A549 treated with dexamethasone at 1 μM for 4 hours (cell line): ENCODE measurements around the gene RFC4. TPM values are rescaled to one million over a fixed set of nuclear protein-coding genes. Genes with fewer than 3 reads are reported as not detected.

Source experiments
- total RNA-seq: library from RNA; stranded (reverse); fragments of 200-300 nt; extraction: Qiagen RNA extraction; gene quantifications from 5 replicates; pipeline ENCODE4 v1.2.3, GENCODE V29; 2022

Gene RFC4
- 40.7 to 64.0 TPM (median 42.8 TPM) in 5 replicates for total RNA-seq

DNA sequence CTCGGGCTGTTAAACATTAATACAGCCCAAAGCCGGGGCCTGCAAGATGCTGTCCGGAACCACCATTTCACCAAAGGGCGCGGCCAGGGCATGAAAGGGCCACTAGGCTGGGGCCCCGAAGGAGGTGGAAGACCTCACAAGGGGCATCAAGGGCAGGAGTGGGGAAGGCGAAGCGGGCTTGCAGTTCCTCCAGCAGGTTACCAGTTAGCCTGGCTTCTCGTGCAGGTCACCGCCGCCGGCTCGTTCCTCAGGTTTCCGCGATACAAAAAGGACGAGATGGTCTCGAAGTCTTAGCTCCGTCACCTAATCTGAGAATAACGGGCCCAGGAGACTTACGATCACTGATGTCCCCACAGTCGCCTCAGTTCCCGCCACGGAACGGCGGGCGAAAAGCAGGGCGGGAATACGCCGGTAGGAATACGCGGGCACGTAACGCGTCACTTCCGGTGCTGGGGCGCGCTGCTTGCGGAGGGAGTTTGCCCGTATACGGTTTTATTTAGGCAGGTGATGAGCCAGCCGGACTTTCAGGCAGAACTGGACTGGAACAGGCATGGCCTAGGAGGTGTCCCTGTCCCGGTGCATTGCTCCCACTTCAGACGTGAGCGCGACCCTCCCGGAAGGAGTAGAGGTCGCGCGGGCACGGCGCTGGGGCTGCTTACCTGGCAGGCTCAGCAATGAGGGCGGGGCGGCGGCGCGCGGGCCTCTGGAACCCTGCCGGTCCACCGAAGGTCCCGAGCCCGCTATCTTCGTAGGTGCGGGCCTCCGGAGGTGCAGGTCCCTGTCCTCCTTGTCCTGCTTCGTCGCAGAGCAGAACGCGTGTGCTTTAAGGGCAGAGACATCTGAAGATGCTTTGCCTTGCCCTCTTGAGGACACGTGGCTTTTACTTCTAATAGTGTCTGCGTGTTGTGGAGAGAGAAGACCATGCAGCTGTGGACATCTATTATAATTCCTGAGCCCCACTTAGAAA lies at the start of gene RFC4:
RFC4 (minus strand) TSS at position 394 of the 967 bp plus-strand sequence. CDS start 1,769 bp downstream, outside the sequence.

GRCh38 chr3:186842426-186843038 lies 36.2 kb upstream of the RFC4 start, which contains the start of gene ADIPOQ:
ADIPOQ (plus strand) TSS chr3:186842710; CDS start chr3:186853059, 10,349 bp downstream.

GRCh38 chr3:186783058-186783730 lies 23.1 kb downstream of the RFC4 start, which contains the start of gene EIF4A2:
EIF4A2 (plus strand) TSS chr3:186783577; CDS start chr3:186783611, 34 bp downstream.

Other genes starting within 250 kb of the RFC4 start
- gene TBCCD1, start 239.1 kb downstream of the RFC4 start, total RNA-seq, result 5.8 to 7.6 TPM (median 6.9 TPM) in 5 replicates
- gene DNAJB11, start 235.8 kb downstream of the RFC4 start, total RNA-seq, result 53.7 to 57.8 TPM (median 55.5 TPM) in 5 replicates
- gene AHSG, start 193.4 kb downstream of the RFC4 start, total RNA-seq, result 0.06 to 0.09 TPM (median 0.06 TPM) in 3 of 5 replicates, not detected in the others
- gene FETUB, start 166.1 kb downstream of the RFC4 start, total RNA-seq, result 0.13 to 0.38 TPM (median 0.23 TPM) in 5 replicates
- not detected in 5 replicates for gene HRG, start 140.5 kb downstream of the RFC4 start, total RNA-seq
- gene KNG1, start 89.1 kb downstream of the RFC4 start, total RNA-seq, result 0.07 TPM in 1 of 5 replicates, not detected in the others
- gene EIF4A2, start 22.9 kb downstream of the RFC4 start, total RNA-seq, result 122 to 152 TPM (median 133 TPM) in 5 replicates
- gene ADIPOQ, start 36.2 kb upstream of the RFC4 start, total RNA-seq, result not detected in 5 replicates
- gene ST6GAL1, start 124.0 kb upstream of the RFC4 start, total RNA-seq, result 3.1 to 4.1 TPM (median 3.8 TPM) in 5 replicates